G401 (cell line): ENCODE results near the gene PAX7. TPM values are rescaled to one million over a fixed set of nuclear protein-coding genes. Genes with fewer than 3 reads are reported as not detected.

Experiments used
- DNase-seq: peaks from one replicate; pipeline ENCODE4 v3.0.0-alpha.2; 2015; ENCODE audit warnings: low spot score
- in situ Hi-C: cut with HindIII; loops from 2 replicates; pipeline ENCODE4 v1.10.0; 2016; ENCODE audit warnings: low sequenced_read_pairs, mixed read lengths
- total RNA-seq: library from RNA; depleted of rRNA; stranded (reverse); fragments of >200 nt; shearing (Covaris generic); gene quantifications from 2 replicates; pipeline ENCODE4 v1.2.3, GENCODE V29; 2014

Gene PAX7
- total RNA-seq, 1 experiment from 2014 or later, result not detected

DNA sequence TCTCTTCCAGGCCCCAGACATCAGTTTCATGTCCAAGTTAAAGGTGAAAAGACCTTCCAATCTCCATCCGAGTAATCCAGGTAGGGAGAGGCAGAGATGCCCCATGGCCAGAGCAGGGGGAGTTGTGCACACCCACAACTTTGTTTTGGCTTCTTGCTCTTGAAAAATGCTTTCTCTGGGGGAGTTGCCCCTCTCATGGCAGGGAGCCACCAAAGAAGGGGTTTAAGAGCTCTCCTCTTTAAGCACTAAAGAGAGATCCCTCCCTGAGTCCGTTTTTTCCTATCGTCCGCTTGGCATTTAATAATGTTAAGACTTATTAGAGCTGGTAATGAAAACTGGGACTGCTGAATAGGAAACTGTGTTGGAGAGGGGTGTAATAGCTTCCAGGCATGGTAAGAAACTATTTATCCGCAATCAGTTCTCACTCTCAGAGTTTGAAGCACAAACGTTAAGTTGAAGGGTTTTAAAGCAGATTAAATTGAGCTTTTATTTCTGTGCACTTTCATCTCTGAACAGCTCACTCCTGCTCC, 8.3 kb downstream of the PAX7 start:
- in situ Hi-C loops, result no loop called here
- DNase-seq, result no peak

- in situ Hi-C loops, result no loop called here
Measured at GRCh38 chr1:18639368-18640055, 8.9 kb downstream of the PAX7 start.

DNA sequence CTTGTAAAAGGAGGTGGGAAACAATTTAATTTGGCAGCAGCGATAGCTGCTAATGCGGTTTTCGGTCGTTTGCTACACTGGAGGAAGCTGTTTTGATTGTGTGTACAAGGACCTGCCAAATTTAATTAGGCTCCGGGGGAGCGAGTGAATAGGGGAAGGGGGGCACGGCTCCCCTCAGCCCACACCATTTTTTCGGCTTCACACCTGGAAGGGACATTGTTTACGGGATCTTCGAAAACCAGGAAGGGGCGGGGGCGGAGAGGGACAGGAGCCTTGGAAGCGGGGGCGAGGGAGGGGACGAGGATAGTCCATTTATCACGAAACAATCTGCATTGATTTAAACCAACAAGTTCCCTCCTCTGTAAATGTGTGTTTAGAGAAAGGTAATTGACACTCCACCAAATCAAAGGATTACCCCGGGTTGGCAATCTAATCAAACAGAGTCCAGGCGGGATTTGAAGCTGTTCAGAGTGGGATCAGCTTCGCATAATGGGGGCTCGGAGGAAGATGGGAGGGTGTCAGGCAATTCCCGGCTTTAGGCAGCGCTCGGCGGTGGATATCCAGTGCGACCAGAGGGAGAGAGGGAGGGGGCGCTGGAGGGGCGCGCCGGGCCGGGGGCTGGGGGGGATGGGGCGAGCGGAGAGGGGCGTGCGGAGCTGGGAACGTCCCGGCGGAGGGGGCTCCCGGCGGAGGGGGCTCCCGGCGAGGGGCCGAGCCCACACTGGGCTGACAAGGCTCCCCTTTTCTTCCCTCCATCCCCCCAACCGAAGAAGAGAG, 9.8 kb downstream of the PAX7 start:
- no peak for DNase-seq
- in situ Hi-C loops, result no loop called here

More at GRCh38 chr1:18639368-18640055, 8.9 kb downstream of the PAX7 start:
- no peak for DNase-seq

- in situ Hi-C loops, result no loop called here
- DNase-seq, result no peak
Measured at GRCh38 chr1:18641005-18641941, 10.6 kb downstream of the PAX7 start.

- DNase-seq, result no peak
- in situ Hi-C loops, result no loop called here
Measured at GRCh38 chr1:18642278-18643095, 11.8 kb downstream of the PAX7 start.

- DNase-seq, result peak; percentile 2
- in situ Hi-C loops, result no loop called here
Measured at GRCh38 chr1:18643154-18644012, 12.7 kb downstream of the PAX7 start.

DNA sequence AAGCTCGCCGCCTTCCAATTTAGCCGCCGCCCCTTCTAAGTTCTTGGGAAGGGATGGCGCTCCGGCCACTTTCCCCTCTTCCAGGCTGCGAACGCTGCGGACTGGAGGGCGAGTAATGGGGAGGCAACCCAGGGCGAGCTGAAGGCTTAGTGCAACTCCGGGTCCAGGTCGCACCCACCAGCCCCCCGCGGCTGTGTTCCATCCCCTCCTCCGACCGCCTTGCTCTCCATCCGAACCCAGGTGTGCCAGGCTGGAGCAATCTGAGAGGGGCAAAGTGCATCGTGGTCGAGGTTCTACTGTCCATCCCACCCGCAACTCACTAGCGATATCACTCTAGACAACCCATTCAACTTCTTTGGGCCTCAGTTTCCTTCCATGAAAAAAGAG, 13.4 kb downstream of the PAX7 start:
- in situ Hi-C loops, result no loop called here
- DNase-seq, result no peak

GRCh38 chr1:18644446-18644845, 13.8 kb downstream of the PAX7 start:
- in situ Hi-C loops, result no loop called here
- DNase-seq, result no peak

- DNase-seq, result no peak
- in situ Hi-C loops, result no loop called here
Measured at GRCh38 chr1:18644973-18645746, 14.5 kb downstream of the PAX7 start.

- no peak for DNase-seq
- in situ Hi-C loops, result no loop called here
Measured at GRCh38 chr1:18645747-18646090, 15.1 kb downstream of the PAX7 start.

- in situ Hi-C loops, result no loop called here
- DNase-seq, result no peak
Measured at GRCh38 chr1:18646091-18646785, 15.6 kb downstream of the PAX7 start.

- in situ Hi-C loops, result no loop called here
- no peak for DNase-seq
Measured at GRCh38 chr1:18646786-18647410, 16.3 kb downstream of the PAX7 start.

- DNase-seq, result no peak
- in situ Hi-C loops, result no loop called here
Measured at GRCh38 chr1:18647681-18648214, 17.1 kb downstream of the PAX7 start.

- no peak for DNase-seq
Measured at GRCh38 chr1:18649693-18650370, 19.2 kb downstream of the PAX7 start.

GRCh38 chr1:18651713-18652112, 21.1 kb downstream of the PAX7 start:
- in situ Hi-C loops, result no loop called here
- DNase-seq, result no peak

More at GRCh38 chr1:18649693-18650370, 19.2 kb downstream of the PAX7 start:
- in situ Hi-C loops, result no loop called here
